Body of pancreas (tissue), 4 donors: ENCODE data around the gene CHST4.

Experiments
- CTCF ChIP-seq, 7 experiments: fragments of 450-650 bp in 4 of 7; fragments of 200-600 bp in 3 of 7; sonication (generic) in 3 of 7; IDR thresholded peaks; one replicate each; pipeline ENCODE4 v1.5.1; 2016 to 2019; ENCODE audit warnings: antibody characterized with exemption in 7 of 7
- POLR2A ChIP-seq, 3 donors: fragments of 450-650 bp; IDR thresholded peaks; one replicate each; pipeline ENCODE4 v1.6.1; 2016; ENCODE audit warnings: antibody characterized with exemption in 3 of 3, mild to moderate bottlenecking in 2 of 3

GRCh38 chr16:71479420-71479819, 46.8 kb upstream of the CHST4 start:
- TF ChIP-seq CTCF (IDR thresholded peaks at IDR 0.05) (peak in 5 of 7 experiments; percentile 14 to 38 (median 24)), POLR2A (IDR thresholded peaks at IDR 0.05) (no peak)
